ENCODE data around the gene ZNF362.
A peak's percentile ranks its signal among the peaks of the same experiment; 100 is the strongest.

Gene ZNF362

GRCh38 chr1:33349081-33349759 is 92.9 kb downstream of the ZNF362 start:
- Mint-ChIP-seq H3K9me3 (no peaks in the 10 kb centered on the region), H3K27ac (peak overlapping the region; percentile 76), H3K27me3 (peaks cover 6% of the 10 kb centered on the region), H3K36me3 (ENCODE audit: low read depth) (peaks cover 14% of the 10 kb centered on the region), H3K4me3 (peak overlapping the region; percentile 87), H3K4me1 (peaks cover 52% of the 10 kb centered on the region)
- DNase-seq (peak; percentile 41), ATAC-seq (peak; percentile 25)

GRCh38 chr1:33349778-33350610 is 93.7 kb downstream of the ZNF362 start:
- H3K4me1 Mint-ChIP-seq: peaks cover 52% of the 10 kb centered on the region
- H3K27ac Mint-ChIP-seq: peak overlapping the region; percentile 87
- ATAC-seq (peak; percentile 89), DNase-seq (peak; percentile 78)
- H3K27me3 Mint-ChIP-seq: peaks cover 6% of the 10 kb centered on the region
- H3K9me3 Mint-ChIP-seq: no peaks in the 10 kb centered on the region
- H3K36me3 Mint-ChIP-seq (ENCODE audit: low read depth): peaks cover 13% of the 10 kb centered on the region
- H3K4me3 Mint-ChIP-seq: peak overlapping the region; percentile 87

All from activated naive CD8-positive, alpha-beta T cell treated with anti-CD3 and anti-CD28 coated beads, Interleukin-2, amount 50 U/mL, for 24 hours (primary cell).